ENCODE results near the gene OXLD1. TPM values are rescaled to one million over a fixed set of nuclear protein-coding genes. Genes with fewer than 3 reads are reported as not detected.

OXLD1 gene
- total RNA-seq, 1 donor from 2014 or later: 31.2 TPM

- no peaks in the 10 kb centered on the region for H3K27me3 Mint-ChIP-seq (ENCODE audit: unreplicated experiment)
- H3K4me1 Mint-ChIP-seq (ENCODE audit: unreplicated experiment): peaks cover 14% of the 10 kb centered on the region
- no peak overlapping the region for H3K27ac Mint-ChIP-seq (ENCODE audit: unreplicated experiment)
- no peak for DNase-seq (ENCODE audit: extremely low spot score, unreplicated experiment)
- H3K36me3 Mint-ChIP-seq (ENCODE audit: unreplicated experiment): no peaks in the 10 kb centered on the region
- H3K9me3 Mint-ChIP-seq (ENCODE audit: unreplicated experiment): no peaks in the 10 kb centered on the region
- no peak for TF ChIP-seq CTCF (IDR thresholded peaks at IDR 0.05)
- H3K4me3 Mint-ChIP-seq (ENCODE audit: unreplicated experiment): no peak overlapping the region
These were observed 15.5 kb downstream of the OXLD1 start for GRCh38 chr17:81650951-81651350.

- no peak for TF ChIP-seq CTCF (IDR thresholded peaks at IDR 0.05)
- no peak overlapping the region for H3K4me3 Mint-ChIP-seq (ENCODE audit: unreplicated experiment)
- H3K4me1 Mint-ChIP-seq (ENCODE audit: unreplicated experiment): peaks cover 13% of the 10 kb centered on the region
- DNase-seq (ENCODE audit: extremely low spot score, unreplicated experiment): no peak
- H3K9me3 Mint-ChIP-seq (ENCODE audit: unreplicated experiment): no peaks in the 10 kb centered on the region
- no peaks in the 10 kb centered on the region for H3K27me3 Mint-ChIP-seq (ENCODE audit: unreplicated experiment)
- H3K36me3 Mint-ChIP-seq (ENCODE audit: unreplicated experiment): no peaks in the 10 kb centered on the region
- H3K27ac Mint-ChIP-seq (ENCODE audit: unreplicated experiment): no peak overlapping the region
These were observed 17.7 kb downstream of the OXLD1 start for GRCh38 chr17:81648707-81649085.

GRCh38 chr17:81648013-81648706 is 18.2 kb downstream of the OXLD1 start:
- no peak overlapping the region for H3K4me3 Mint-ChIP-seq (ENCODE audit: unreplicated experiment)
- peaks cover 9% of the 10 kb centered on the region for H3K4me1 Mint-ChIP-seq (ENCODE audit: unreplicated experiment)
- no peaks in the 10 kb centered on the region for H3K27me3 Mint-ChIP-seq (ENCODE audit: unreplicated experiment)
- no peaks in the 10 kb centered on the region for H3K9me3 Mint-ChIP-seq (ENCODE audit: unreplicated experiment)
- no peaks in the 10 kb centered on the region for H3K36me3 Mint-ChIP-seq (ENCODE audit: unreplicated experiment)
- no peak overlapping the region for H3K27ac Mint-ChIP-seq (ENCODE audit: unreplicated experiment)
- DNase-seq (ENCODE audit: extremely low spot score, unreplicated experiment): no peak
- no peak for TF ChIP-seq CTCF (IDR thresholded peaks at IDR 0.05)

GRCh38 chr17:81647640-81648012 is 18.8 kb downstream of the OXLD1 start:
- TF ChIP-seq CTCF (IDR thresholded peaks at IDR 0.05): no peak
- no peaks in the 10 kb centered on the region for H3K9me3 Mint-ChIP-seq (ENCODE audit: unreplicated experiment)
- DNase-seq (ENCODE audit: extremely low spot score, unreplicated experiment): no peak
- no peak overlapping the region for H3K4me3 Mint-ChIP-seq (ENCODE audit: unreplicated experiment)
- peaks cover 6% of the 10 kb centered on the region for H3K4me1 Mint-ChIP-seq (ENCODE audit: unreplicated experiment)
- H3K27me3 Mint-ChIP-seq (ENCODE audit: unreplicated experiment): no peaks in the 10 kb centered on the region
- no peak overlapping the region for H3K27ac Mint-ChIP-seq (ENCODE audit: unreplicated experiment)
- H3K36me3 Mint-ChIP-seq (ENCODE audit: unreplicated experiment): no peaks in the 10 kb centered on the region

GRCh38 chr17:81646869-81647600 is 19.4 kb downstream of the OXLD1 start:
- Mint-ChIP-seq H3K36me3 (ENCODE audit: unreplicated experiment) (no peaks in the 10 kb centered on the region), H3K4me3 (ENCODE audit: unreplicated experiment) (no peak overlapping the region), H3K27me3 (ENCODE audit: unreplicated experiment) (no peaks in the 10 kb centered on the region), H3K27ac (ENCODE audit: unreplicated experiment) (no peak overlapping the region), H3K9me3 (ENCODE audit: unreplicated experiment) (no peaks in the 10 kb centered on the region), H3K4me1 (ENCODE audit: unreplicated experiment) (peaks cover 4% of the 10 kb centered on the region)
- no peak for DNase-seq (ENCODE audit: extremely low spot score, unreplicated experiment)
- TF ChIP-seq CTCF (IDR thresholded peaks at IDR 0.05): no peak

All from osteocyte (in vitro differentiated cells).